IMR-90 (cell line): ENCODE data around the gene MAP1LC3C. TPM values are rescaled to one million over a fixed set of nuclear protein-coding genes. Genes with fewer than 3 reads are reported as not detected.

Experiments used
- ATAC-seq: fragments of 200-7000 bp; cut with Tn5 transposase; 2 replicates; pipeline ENCODE4 v1.9.1; 2020; ENCODE audit warnings: low read depth, mild to moderate bottlenecking, moderate library complexity
- BruUV-seq: library from RNA; stranded (reverse); fragments of 400-500 nt; replicated peaks from 2 replicates; lab custom pipeline; 2021; lab: Mats Ljungman, UMichigan
- CTCF ChIA-PET: fragments of 300-600 bp; formaldehyde crosslinking; extraction: SDS; loops from one replicate; lab custom pipeline; 2021; ENCODE audit warnings: antibody characterized with exemption; lab: Yijun Ruan, JAX
- POLR2A ChIA-PET: fragments of 300-600 bp; sonication (Branson Sonifier 250); formaldehyde crosslinking; loops from one replicate; lab custom pipeline; 2022; ENCODE audit warnings: antibody characterized with exemption; ENCODE audit not compliant: unreplicated experiment; lab: Charles Lee
- DNase-seq: peaks from one replicate; pipeline ENCODE4 v3.0.0; 2013
- H2AFZ ChIP-seq: replicated peaks from 2 replicates; pipeline ENCODE3; 2013; ENCODE audit warnings: low read length, mild to moderate bottlenecking; ENCODE audit not compliant: poor library complexity
- H2AK5ac ChIP-seq: 2 replicates; pipeline ENCODE4 v1.6.1; 2013; ENCODE audit warnings: low read depth, low read length, inconsistent platforms
- H2AK9ac ChIP-seq: replicated peaks from 2 replicates; pipeline ENCODE3; 2013; ENCODE audit warnings: mild to moderate bottlenecking, low read depth, low read length, moderate library complexity; ENCODE audit not compliant: poor library complexity
- H2BK120ac ChIP-seq: 2 replicates; pipeline ENCODE4 v1.6.1; 2013; ENCODE audit warnings: low read depth, low read length, inconsistent platforms
- H2BK15ac ChIP-seq: 3 replicates; pipeline ENCODE4 v1.6.1; 2013; ENCODE audit warnings: low read depth, low read length, inconsistent platforms
- H2BK20ac ChIP-seq: 2 replicates; pipeline ENCODE4 v1.6.1; 2013; ENCODE audit warnings: low read depth, mild to moderate bottlenecking, inconsistent platforms, low read length, moderate library complexity
- H2BK5ac ChIP-seq: 2 replicates; pipeline ENCODE4 v1.6.1; 2013; ENCODE audit warnings: mild to moderate bottlenecking, low read depth, low read length, inconsistent platforms; ENCODE audit not compliant: poor library complexity, severe bottlenecking
- H3K14ac ChIP-seq: replicated peaks from 2 replicates; pipeline ENCODE4 v1.6.1; 2013; ENCODE audit warnings: low read depth, low read length, inconsistent platforms
- H3K18ac ChIP-seq: 2 replicates; pipeline ENCODE4 v1.6.1; 2013; ENCODE audit warnings: low read depth, low read length, control low read depth
- H3K23ac ChIP-seq: 2 replicates; pipeline ENCODE4 v1.6.1; 2013; ENCODE audit warnings: low read depth, low read length, inconsistent platforms
- H3K27ac ChIP-seq: 2 replicates; pipeline ENCODE4 v1.5.1; 2013; ENCODE audit warnings: mild to moderate bottlenecking, control low read depth, low read length; ENCODE audit not compliant: insufficient read depth
- H3K27me3 ChIP-seq: 2 replicates; pipeline ENCODE4 v1.6.1; 2013; ENCODE audit warnings: low read length; ENCODE audit not compliant: control insufficient read depth, insufficient read depth
- H3K36me3 ChIP-seq: 2 replicates; pipeline ENCODE4 v1.6.1; 2013; ENCODE audit warnings: low read length, mixed read lengths; ENCODE audit not compliant: control insufficient read depth, insufficient read depth
- H3K4ac ChIP-seq: 2 replicates; pipeline ENCODE4 v1.6.1; 2013; ENCODE audit warnings: low read depth, low read length, inconsistent platforms
- H3K4me1 ChIP-seq: 2 replicates; pipeline ENCODE4 v1.6.1; 2013; ENCODE audit warnings: low read length, mixed read lengths; ENCODE audit not compliant: control insufficient read depth, insufficient read depth
- H3K4me2 ChIP-seq: 2 replicates; pipeline ENCODE4 v1.6.1; 2013; ENCODE audit warnings: low read depth, mild to moderate bottlenecking, control low read depth, low read length, moderate library complexity
- H3K4me3 ChIP-seq: 2 replicates; pipeline ENCODE4 v1.5.1; 2013; ENCODE audit warnings: low read depth, mild to moderate bottlenecking, control low read depth, low read length, moderate library complexity; ENCODE audit not compliant: insufficient read depth
- H3K56ac ChIP-seq: 2 replicates; pipeline ENCODE4 v1.6.1; 2013; ENCODE audit warnings: low read length, inconsistent platforms; ENCODE audit not compliant: insufficient read depth; ENCODE audit errors: extremely low read depth
- H3K79me1 ChIP-seq, 2 experiments: 2 replicates each; pipeline ENCODE4 v1.6.1; 2013; ENCODE audit warnings: low read length in 2 of 2, inconsistent platforms in 1 of 2, low read depth in 1 of 2
- H3K9ac ChIP-seq: 2 replicates; pipeline ENCODE4 v1.6.1; 2013; ENCODE audit warnings: low read depth, low read length, control low read depth
- H3K9me1 ChIP-seq: 2 replicates; pipeline ENCODE4 v1.6.1; 2013; ENCODE audit warnings: low read length, inconsistent platforms; ENCODE audit not compliant: insufficient read depth
- H3K9me3 ChIP-seq: 2 replicates; pipeline ENCODE4 v1.6.1; 2013; ENCODE audit warnings: low read length; ENCODE audit not compliant: control insufficient read depth, insufficient read depth
- H4K20me1 ChIP-seq: 2 replicates; pipeline ENCODE4 v1.6.1; 2013; ENCODE audit warnings: low read length, inconsistent platforms; ENCODE audit not compliant: insufficient read depth
- H4K5ac ChIP-seq: 2 replicates; pipeline ENCODE4 v1.6.1; 2013; ENCODE audit warnings: mild to moderate bottlenecking, low read depth, low read length, control low read depth
- H4K8ac ChIP-seq, 2 experiments: 2 replicates each; pipeline ENCODE4 v1.6.1; 2013; ENCODE audit warnings: low read depth in 2 of 2, low read length in 2 of 2, control low read depth in 1 of 2, inconsistent platforms in 1 of 2
- H4K91ac ChIP-seq: 2 replicates; pipeline ENCODE4 v1.6.1; 2013; ENCODE audit warnings: low read depth, low read length, inconsistent platforms; ENCODE audit not compliant: insufficient read depth
- FOS ChIP-seq: fragments of 150-350 bp; IDR thresholded peaks from 2 replicates; pipeline ENCODE4 v1.6.1; 2016; ENCODE audit warnings: low read depth, low read length
- MAFK ChIP-seq: IDR thresholded peaks from 2 replicates; pipeline ENCODE4 v1.6.1; 2012; ENCODE audit warnings: low read depth, low read length, improper control_type of control experiment
- WGBS, 2 experiments: methylation state at CpG; one replicate each; pipeline versions ENCODE4 v1.1.5 to v1.1.7; 2013; ENCODE audit warnings: missing lambda C conversion rate in 2 of 2; ENCODE audit not compliant: insufficient read length in 1 of 2; ENCODE audit errors: extremely low coverage in 2 of 2; 5-methylcytosine and 5-hydroxymethylcytosine counted together
- dilution Hi-C: fragments of 300-500 bp; cut with HindIII; formaldehyde crosslinking; loops from one replicate; pipeline ENCODE4 v1.14.3; 2018; ENCODE audit warnings: low sequenced_read_pairs; ENCODE audit not compliant: unreplicated experiment
- in situ Hi-C: fragments of 300-500 bp; cut with MboI; formaldehyde crosslinking; loops from 3 replicates; pipeline ENCODE4 v1.14.3; 2019; ENCODE audit warnings: low sequenced_read_pairs, inconsistent platforms, mixed read lengths
- intact Hi-C: fragments of 100-400 bp; cut with micrococcal nuclease; formaldehyde crosslinking; loops from 2 replicates; pipeline ENCODE4 v1.10.0; 2022
- polyA plus RNA-seq, 3 experiments: library from polyadenylated mRNA; depleted of rRNA; stranded (reverse); fragments of >200 nt; gene quantifications; 2 replicates each; pipeline ENCODE4 v1.2.3, GENCODE V29; 2012; ENCODE audit warnings: low replicate concordance in 1 of 3
- total RNA-seq: library from RNA; depleted of rRNA; stranded (reverse); fragments of >200 nt; gene quantifications from 2 replicates; pipeline ENCODE4 v1.2.3, GENCODE V29; 2012

MAP1LC3C gene
- total and polyA plus RNA-seq, 2 of the 4 experiments (the other 2 are of a cell fraction), result under 0.01 TPM; not detected in 1

GRCh38 chr1:242034392-242034791 is 35.5 kb upstream of the MAP1LC3C start:
- no peaks in the 10 kb centered on the region for H3K4me1 ChIP-seq
- intact Hi-C loops, result no loop called here
- no peak overlapping the region for H2BK20ac ChIP-seq
- H2BK5ac ChIP-seq, result no peak overlapping the region
- H3K18ac ChIP-seq, result no peak overlapping the region
- no peaks in the 10 kb centered on the region; the same call in 1 of the 2 replicates for H3K9me3 ChIP-seq
- H4K20me1 ChIP-seq, result no peaks in the 10 kb centered on the region
- no peak overlapping the region for H3K4me2 ChIP-seq
- dilution Hi-C loops, result no loop called here
- no peaks in the 10 kb centered on the region for H3K79me1 ChIP-seq
- H3K36me3 ChIP-seq, result no peaks in the 10 kb centered on the region
- ChIA-PET CTCF (interaction anchor here (0.6 kb wide), 1 partner anchor 22 kb away, joined by 3 read pairs; no protein-coding TSS in a partner anchor), POLR2A (no interaction called here)
- H3K4ac ChIP-seq, result no peak overlapping the region
- H4K5ac ChIP-seq, result no peak overlapping the region
- no peak overlapping the region for H3K4me3 ChIP-seq
- H3K14ac ChIP-seq, result no peak overlapping the region
- H3K23ac ChIP-seq, result no peak overlapping the region
- DNase-seq (no peak), ATAC-seq (no peak)
- in situ Hi-C loops, result no loop called here
- H3K9me1 ChIP-seq, result no peaks in the 10 kb centered on the region
- TF ChIP-seq MAFK (peak; percentile 70), FOS (no peak)
- no peak overlapping the region for H2AK5ac ChIP-seq
- no peak overlapping the region for H2AK9ac ChIP-seq
- no peak overlapping the region for H2AFZ ChIP-seq
- no peak overlapping the region for H3K27ac ChIP-seq
- no peak overlapping the region for H4K91ac ChIP-seq
- WGBS, 2 experiments, result no CpG with 5 or more reads among the region's 5 CpGs
- H3K56ac ChIP-seq, result no peak overlapping the region
- H2BK15ac ChIP-seq, result no peak overlapping the region
- H3K27me3 ChIP-seq, result no peaks in the 10 kb centered on the region
- no peak overlapping the region for H2BK120ac ChIP-seq
- H3K9ac ChIP-seq, result no peak overlapping the region
- BruUV-seq, result no TSS peak
- no peak overlapping the region for H4K8ac ChIP-seq
